ENCODE results near the gene UMOD. TPM values are rescaled to one million over a fixed set of nuclear protein-coding genes. Genes with fewer than 3 reads are reported as not detected.

Gene UMOD
- total and polyA plus RNA-seq, 4 donors, result not detected

GRCh38 chr16:20289571-20289970, 62.9 kb downstream of the UMOD start:
- no peak for TF ChIP-seq CTCF (IDR thresholded peaks at IDR 0.05; ENCODE audit: control extremely low read depth, extremely low read depth)
- Histone ChIP-seq H3K9me3 (ENCODE audit: control insufficient read depth in 4 of 4, insufficient read depth in 3 of 4, low read length in 3 of 4) (peaks cover 0 to 2% (median 0%) of the 10 kb centered on the region in 4 donors), H3K4me1 (ENCODE audit: control insufficient read depth in 5 of 5, insufficient read depth in 5 of 5, low read length in 5 of 5) (no peaks in the 10 kb centered on the region), H3K36me3 (ENCODE audit: control insufficient read depth in 4 of 4, insufficient read depth in 4 of 4, low read length in 4 of 4) (no peaks in the 10 kb centered on the region), H3K9ac (ENCODE audit: insufficient read depth in 1 of 2, low read length in 2 of 2) (no peak overlapping the region), H3K27me3 (ENCODE audit: control insufficient read depth in 3 of 3, insufficient read depth in 3 of 3, low read length in 2 of 3) (peaks cover 0 to 6% (median 0%) of the 10 kb centered on the region in 3 donors), H3K27ac (ENCODE audit: low read depth in 1 of 2, low read length in 1 of 2) (no peak overlapping the region), H3K4me3 (no peak overlapping the region)
- ATAC-seq (ENCODE audit: insufficient read depth, low FRiP score) (no peak), DNase-seq (no peak)
- WGBS, 2 donors, result 70 to 83% methylated on average over 3 of the region's 3 CpGs

GRCh38 chr16:20285993-20286499, 66.5 kb downstream of the UMOD start:
- Histone ChIP-seq H3K9ac (ENCODE audit: insufficient read depth in 1 of 2, low read length in 2 of 2) (no peak overlapping the region), H3K27ac (ENCODE audit: low read depth in 1 of 2, low read length in 1 of 2) (no peak overlapping the region), H3K36me3 (ENCODE audit: control insufficient read depth in 4 of 4, insufficient read depth in 4 of 4, low read length in 4 of 4) (no peaks in the 10 kb centered on the region), H3K27me3 (ENCODE audit: control insufficient read depth in 3 of 3, insufficient read depth in 3 of 3, low read length in 2 of 3) (no peaks in the 10 kb centered on the region), H3K4me3 (no peak overlapping the region), H3K4me1 (ENCODE audit: control insufficient read depth in 5 of 5, insufficient read depth in 5 of 5, low read length in 5 of 5) (no peaks in the 10 kb centered on the region), H3K9me3 (ENCODE audit: control insufficient read depth in 4 of 4, insufficient read depth in 3 of 4, low read length in 3 of 4) (no peaks in the 10 kb centered on the region)
- ATAC-seq (ENCODE audit: insufficient read depth, low FRiP score) (no peak), DNase-seq (no peak)
- no peak for TF ChIP-seq CTCF (IDR thresholded peaks at IDR 0.05; ENCODE audit: control extremely low read depth, extremely low read depth)
- 44 to 56% methylated on average over 6 of the region's 6 CpGs for WGBS, 2 donors

Other genes with a start within 250 kb of the UMOD start
- 10 to 100 TPM in 1 of 2 donors, not detected in 1; 11.9 TPM for gene GP2, start 25.2 kb downstream of the UMOD start, total RNA-seq
- gene GP2, start 25.2 kb downstream of the UMOD start, polyA plus RNA-seq, result under 1 TPM; 0.08 to 0.88 TPM
- gene PDILT, start 52.0 kb upstream of the UMOD start, total RNA-seq, result not detected
- not detected for gene PDILT, start 52.0 kb upstream of the UMOD start, polyA plus RNA-seq
- 1 to 10 TPM in 1 of 2 donors, under 1 TPM in 1; 0.40 to 1.4 TPM for gene ACSM5, start 56.8 kb upstream of the UMOD start, total RNA-seq
- 1 to 10 TPM in 1 of 2 donors, under 1 TPM in 1; 0.52 to 1.1 TPM for gene ACSM5, start 56.8 kb upstream of the UMOD start, polyA plus RNA-seq
- not detected for gene ACSM2A, start 98.8 kb upstream of the UMOD start, total RNA-seq
- under 1 TPM in 1 of 2 donors, not detected in 1; 0.05 TPM for gene ACSM2A, start 98.8 kb upstream of the UMOD start, polyA plus RNA-seq
- under 1 TPM; 0.28 to 0.43 TPM for gene ACSM2B, start 223.7 kb upstream of the UMOD start, total RNA-seq
- under 1 TPM; 0.03 to 0.04 TPM for gene ACSM2B, start 223.7 kb upstream of the UMOD start, polyA plus RNA-seq

Measured in lung (tissue), 12 donors.